ENCODE measurements around the gene EZH1.

DNA sequence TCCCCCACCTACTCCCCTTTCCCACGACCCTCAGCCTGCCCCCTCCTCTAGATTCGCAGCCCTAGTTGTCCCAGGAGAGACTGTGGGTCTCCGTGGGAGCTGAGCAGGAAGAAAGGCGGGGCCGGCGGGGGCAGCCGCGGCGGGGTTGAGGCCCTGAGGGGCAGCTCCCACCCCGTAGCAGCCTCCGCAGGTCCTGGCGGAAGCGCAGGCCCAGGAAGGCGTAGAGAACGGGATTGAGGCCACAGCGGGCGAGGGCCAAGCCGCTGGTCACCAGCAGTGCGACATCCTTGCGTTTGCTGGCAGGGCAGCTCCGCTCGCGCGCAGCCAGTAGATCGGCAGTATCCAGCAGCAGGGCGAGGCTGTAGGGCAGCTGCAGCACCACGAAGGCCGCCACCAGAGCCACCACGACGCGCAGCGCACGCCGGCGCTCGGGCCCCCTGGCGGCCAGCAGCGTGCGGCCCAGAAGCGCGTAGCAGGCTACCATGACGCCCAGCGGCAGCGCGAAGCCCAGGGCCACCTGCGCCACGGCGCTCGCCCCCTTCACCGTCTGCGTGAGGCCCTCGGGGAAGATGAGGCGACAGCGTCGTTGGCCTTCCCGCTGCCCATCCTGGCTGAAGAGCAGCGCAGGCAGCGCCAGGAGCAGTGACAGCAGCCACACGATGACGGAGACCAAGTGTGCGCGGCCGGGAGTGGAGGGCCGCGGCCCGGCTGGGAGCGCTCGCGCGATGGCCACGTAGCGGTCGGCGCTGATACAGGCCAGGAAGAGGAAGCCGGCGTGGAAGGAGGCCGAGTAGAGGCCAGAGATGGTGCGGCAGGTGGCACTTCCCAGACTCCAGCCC is 65.1 kb downstream of the EZH1 start:
- TF ChIP-seq, protein P1, sequence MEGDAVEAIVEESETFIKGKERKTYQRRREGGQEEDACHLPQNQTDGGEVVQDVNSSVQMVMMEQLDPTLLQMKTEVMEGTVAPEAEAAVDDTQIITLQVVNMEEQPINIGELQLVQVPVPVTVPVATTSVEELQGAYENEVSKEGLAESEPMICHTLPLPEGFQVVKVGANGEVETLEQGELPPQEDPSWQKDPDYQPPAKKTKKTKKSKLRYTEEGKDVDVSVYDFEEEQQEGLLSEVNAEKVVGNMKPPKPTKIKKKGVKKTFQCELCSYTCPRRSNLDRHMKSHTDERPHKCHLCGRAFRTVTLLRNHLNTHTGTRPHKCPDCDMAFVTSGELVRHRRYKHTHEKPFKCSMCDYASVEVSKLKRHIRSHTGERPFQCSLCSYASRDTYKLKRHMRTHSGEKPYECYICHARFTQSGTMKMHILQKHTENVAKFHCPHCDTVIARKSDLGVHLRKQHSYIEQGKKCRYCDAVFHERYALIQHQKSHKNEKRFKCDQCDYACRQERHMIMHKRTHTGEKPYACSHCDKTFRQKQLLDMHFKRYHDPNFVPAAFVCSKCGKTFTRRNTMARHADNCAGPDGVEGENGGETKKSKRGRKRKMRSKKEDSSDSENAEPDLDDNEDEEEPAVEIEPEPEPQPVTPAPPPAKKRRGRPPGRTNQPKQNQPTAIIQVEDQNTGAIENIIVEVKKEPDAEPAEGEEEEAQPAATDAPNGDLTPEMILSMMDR (IDR thresholded peaks at IDR 0.05 in 2 of 3, conservative IDR thresholded peaks at IDR 0.05 in 1 of 3; ENCODE audit: control insufficient read depth in 2 of 3, extremely low read depth in 1 of 3, insufficient read depth in 1 of 3, low read depth in 3 of 3, low read length in 3 of 3), result peak; percentile 79 to 84 (median 80); a peak in 5 of 6 replicates
- TF ChIP-seq, protein P2, sequence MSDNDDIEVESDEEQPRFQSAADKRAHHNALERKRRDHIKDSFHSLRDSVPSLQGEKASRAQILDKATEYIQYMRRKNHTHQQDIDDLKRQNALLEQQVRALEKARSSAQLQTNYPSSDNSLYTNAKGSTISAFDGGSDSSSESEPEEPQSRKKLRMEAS (IDR thresholded peaks at IDR 0.05; ENCODE audit: low read depth, low read length), result peak; percentile 95
- TF ChIP-seq EZH2 (IDR thresholded peaks at IDR 0.05; ENCODE audit: borderline replicate concordance, control insufficient read depth, low read depth, low read length), result no peak
- TF ChIP-seq NR2C2 (IDR thresholded peaks at IDR 0.05; ENCODE audit: borderline replicate concordance, control insufficient read depth, insufficient read length, low read depth), result no peak
- peak; percentile 77 for TF ChIP-seq TCF12 (IDR thresholded peaks at IDR 0.05; ENCODE audit: low read depth, low read length)
- peak; percentile 78 for TF ChIP-seq ZNF217 (IDR thresholded peaks at IDR 0.05)
- TF ChIP-seq, protein P3, sequence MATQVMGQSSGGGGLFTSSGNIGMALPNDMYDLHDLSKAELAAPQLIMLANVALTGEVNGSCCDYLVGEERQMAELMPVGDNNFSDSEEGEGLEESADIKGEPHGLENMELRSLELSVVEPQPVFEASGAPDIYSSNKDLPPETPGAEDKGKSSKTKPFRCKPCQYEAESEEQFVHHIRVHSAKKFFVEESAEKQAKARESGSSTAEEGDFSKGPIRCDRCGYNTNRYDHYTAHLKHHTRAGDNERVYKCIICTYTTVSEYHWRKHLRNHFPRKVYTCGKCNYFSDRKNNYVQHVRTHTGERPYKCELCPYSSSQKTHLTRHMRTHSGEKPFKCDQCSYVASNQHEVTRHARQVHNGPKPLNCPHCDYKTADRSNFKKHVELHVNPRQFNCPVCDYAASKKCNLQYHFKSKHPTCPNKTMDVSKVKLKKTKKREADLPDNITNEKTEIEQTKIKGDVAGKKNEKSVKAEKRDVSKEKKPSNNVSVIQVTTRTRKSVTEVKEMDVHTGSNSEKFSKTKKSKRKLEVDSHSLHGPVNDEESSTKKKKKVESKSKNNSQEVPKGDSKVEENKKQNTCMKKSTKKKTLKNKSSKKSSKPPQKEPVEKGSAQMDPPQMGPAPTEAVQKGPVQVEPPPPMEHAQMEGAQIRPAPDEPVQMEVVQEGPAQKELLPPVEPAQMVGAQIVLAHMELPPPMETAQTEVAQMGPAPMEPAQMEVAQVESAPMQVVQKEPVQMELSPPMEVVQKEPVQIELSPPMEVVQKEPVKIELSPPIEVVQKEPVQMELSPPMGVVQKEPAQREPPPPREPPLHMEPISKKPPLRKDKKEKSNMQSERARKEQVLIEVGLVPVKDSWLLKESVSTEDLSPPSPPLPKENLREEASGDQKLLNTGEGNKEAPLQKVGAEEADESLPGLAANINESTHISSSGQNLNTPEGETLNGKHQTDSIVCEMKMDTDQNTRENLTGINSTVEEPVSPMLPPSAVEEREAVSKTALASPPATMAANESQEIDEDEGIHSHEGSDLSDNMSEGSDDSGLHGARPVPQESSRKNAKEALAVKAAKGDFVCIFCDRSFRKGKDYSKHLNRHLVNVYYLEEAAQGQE (IDR thresholded peaks at IDR 0.05; ENCODE audit: low read depth, low read length), result no peak
- no peak for TF ChIP-seq CEBPB (IDR thresholded peaks at IDR 0.05; ENCODE audit: borderline replicate concordance in 1 of 2, low read depth in 2 of 2, low read length in 2 of 2)
- peak; percentile 41; the same call in 1 of the 2 replicates for TF ChIP-seq ZBED1 (IDR thresholded peaks at IDR 0.05; ENCODE audit: borderline replicate concordance)
- TF ChIP-seq, protein P4, sequence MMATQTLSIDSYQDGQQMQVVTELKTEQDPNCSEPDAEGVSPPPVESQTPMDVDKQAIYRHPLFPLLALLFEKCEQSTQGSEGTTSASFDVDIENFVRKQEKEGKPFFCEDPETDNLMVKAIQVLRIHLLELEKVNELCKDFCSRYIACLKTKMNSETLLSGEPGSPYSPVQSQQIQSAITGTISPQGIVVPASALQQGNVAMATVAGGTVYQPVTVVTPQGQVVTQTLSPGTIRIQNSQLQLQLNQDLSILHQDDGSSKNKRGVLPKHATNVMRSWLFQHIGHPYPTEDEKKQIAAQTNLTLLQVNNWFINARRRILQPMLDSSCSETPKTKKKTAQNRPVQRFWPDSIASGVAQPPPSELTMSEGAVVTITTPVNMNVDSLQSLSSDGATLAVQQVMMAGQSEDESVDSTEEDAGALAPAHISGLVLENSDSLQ (IDR thresholded peaks at IDR 0.05), result peak; percentile 54
- TF ChIP-seq RAD51 (IDR thresholded peaks at IDR 0.05), result no peak
- peak; percentile 45 to 83; a peak in 3 of 4 replicates for TF ChIP-seq BHLHE40 (IDR thresholded peaks at IDR 0.05; ENCODE audit: borderline replicate concordance in 1 of 2, low read depth in 2 of 2, low read length in 1 of 2)
- TF ChIP-seq SIN3A (IDR thresholded peaks at IDR 0.05; ENCODE audit: low read depth, low read length), result peak; percentile 71

Data from GM12878 (cell line).